ENCODE results near the gene SLC16A4. TPM values are rescaled to one million over a fixed set of nuclear protein-coding genes. Genes with fewer than 3 reads are reported as not detected.

Gene SLC16A4
- total and polyA plus RNA-seq, 2 experiments from 2014 or later = 0.94 to 1.6 TPM

- Mint-ChIP-seq H3K9me3 (no peaks in the 10 kb centered on the region), H3K4me3 (no peak overlapping the region), H3K36me3 (ENCODE audit: low read depth) (peaks cover 32% of the 10 kb centered on the region; the same call in 2 of the 3 replicates), H3K27ac (peak overlapping the region; percentile 43; the same call in 1 of the 2 replicates), H3K4me1 (peaks cover 47% of the 10 kb centered on the region), H3K27me3 (ENCODE audit: insufficient read depth, low read depth, poor library complexity) (no peaks in the 10 kb centered on the region)
- H3K4me2 ChIP-seq = no peak overlapping the region
- H3K4me1 ChIP-seq (ENCODE audit: insufficient read depth) = peaks cover 40% of the 10 kb centered on the region
- ATAC-seq (no peak), DNase-seq (ENCODE audit: low spot score) (no peak)
- H3K79me2 ChIP-seq (replicated peaks; ENCODE audit: insufficient read depth) = peaks cover 100% of the 10 kb centered on the region
- H3F3A ChIP-seq (replicated peaks; ENCODE audit: low read depth) = no peaks in the 10 kb centered on the region
- H2AFZ ChIP-seq = no peak overlapping the region
- TF ChIP-seq REST (IDR thresholded peaks at IDR 0.05; ENCODE audit: unreplicated experiment) = no peak
- TF ChIP-seq EZH2 (IDR thresholded peaks at IDR 0.05; ENCODE audit: low read depth, unreplicated experiment) = no peak
- TF ChIP-seq JUNB (IDR thresholded peaks at IDR 0.05; ENCODE audit: unreplicated experiment) = no peak
- TF ChIP-seq ETS1 (IDR thresholded peaks at IDR 0.05) = no peak
- TF ChIP-seq CTCF (conservative IDR thresholded peaks at IDR 0.05; ENCODE audit: low read depth in 2 of 2) = no peak
- TF ChIP-seq NANOG (IDR thresholded peaks at IDR 0.05; ENCODE audit: borderline replicate concordance) = no peak
- no peak for TF ChIP-seq ZNF462 (CRISPR knock-in tag; IDR thresholded peaks at IDR 0.05)
- no peak for TF ChIP-seq POLR2AphosphoS5 (IDR thresholded peaks at IDR 0.05; ENCODE audit: low read depth)
- no peak for TF ChIP-seq STAT1 (IDR thresholded peaks at IDR 0.05; ENCODE audit: unreplicated experiment)
- TF ChIP-seq ZNF331 (CRISPR knock-in tag; IDR thresholded peaks at IDR 0.05; ENCODE audit: low read depth) = no peak
- no peak for TF ChIP-seq CREB1 (CRISPR knock-in tag; IDR thresholded peaks at IDR 0.05; ENCODE audit: low read depth)
- no peak for TF ChIP-seq ZNF114 (CRISPR knock-in tag; IDR thresholded peaks at IDR 0.05)
- no peak for TF ChIP-seq EZH2phosphoT487 (IDR thresholded peaks at IDR 0.05; ENCODE audit: unreplicated experiment)
- H3K36me3 ChIP-seq (ENCODE audit: insufficient read depth) = peaks cover 4% of the 10 kb centered on the region; the same call in 1 of the 2 replicates
- H4K20me1 ChIP-seq (replicated peaks; ENCODE audit: insufficient read depth) = peaks cover 91% of the 10 kb centered on the region
- no peaks in the 10 kb centered on the region for H3K9me2 ChIP-seq (ENCODE audit: insufficient read depth)
- H3K27ac ChIP-seq (ENCODE audit: low read depth) = no peak overlapping the region
- H3K4me3 ChIP-seq = no peak overlapping the region
- H3K27me3 ChIP-seq (ENCODE audit: insufficient read depth) = no peaks in the 10 kb centered on the region
These were observed 42.1 kb downstream of the SLC16A4 start for GRCh38 chr1:110348771-110349170.

Measured in GM23338 (cell line).